ENCODE data around the gene KRT26.

- TF ChIP-seq CTCF (IDR thresholded peaks at IDR 0.05; ENCODE audit: poor library complexity, severe bottlenecking) (no peak), EZH2 (IDR thresholded peaks at IDR 0.05; ENCODE audit: borderline replicate concordance, insufficient read depth, low read length, poor library complexity, severe bottlenecking) (no peak), RAD21 (conservative IDR thresholded peaks at IDR 0.05) (no peak), TAF1 (IDR thresholded peaks at IDR 0.05; ENCODE audit: low read depth) (no peak), POLR2AphosphoS5 (IDR thresholded peaks at IDR 0.05) (no peak), SMC3 (conservative IDR thresholded peaks at IDR 0.05; ENCODE audit: poor library complexity) (no peak), REST (IDR thresholded peaks at IDR 0.05; ENCODE audit: borderline replicate concordance) (no peak)
Observed at GRCh38 chr17:40738553-40738952, 33.4 kb downstream of the KRT26 start.
